ENCODE results near the gene CAMKMT. TPM values are rescaled to one million over a fixed set of nuclear protein-coding genes. Genes with fewer than 3 reads are reported as not detected.

Gene CAMKMT
- total RNA-seq, 1 experiment from 2014 or later = 17.4 TPM

GRCh38 chr2:44668336-44668735, 306.6 kb downstream of the CAMKMT start:
- no peaks in the 10 kb centered on the region for H3K79me2 ChIP-seq (ENCODE audit: insufficient read depth, low read length)
- H2BK20ac ChIP-seq (ENCODE audit: low read depth, low read length, poor library complexity, severe bottlenecking) = no peak overlapping the region
- no peak overlapping the region for H4K8ac ChIP-seq (replicated peaks; ENCODE audit: insufficient read length, low read depth, low read length)
- Mint-ChIP-seq H3K9me3 (no peaks in the 10 kb centered on the region), H3K36me3 (ENCODE audit: insufficient read depth in 1 of 3, low read depth in 3 of 3) (no peaks in the 10 kb centered on the region), H3K4me1 (peaks cover 15 to 19% of the 10 kb centered on the region in 2 experiments), H3K27ac (no peak overlapping the region), H3K27me3 (ENCODE audit: low read depth) (no peaks in the 10 kb centered on the region), H3K4me3 (no peak overlapping the region)
- H3K9ac ChIP-seq (ENCODE audit: extremely low read depth, insufficient read length, low read length) = no peak overlapping the region
- no peak overlapping the region for H2AK5ac ChIP-seq (ENCODE audit: insufficient read length, low read length)
- no peak for DNase-seq
- H3K4me1 ChIP-seq (ENCODE audit: insufficient read depth, low read length) = peaks cover 2% of the 10 kb centered on the region; the same call in 1 of the 2 replicates
- H3K18ac ChIP-seq (ENCODE audit: insufficient read length, low read depth, low read length) = no peak overlapping the region
- no CpG with 5 or more reads among the region's 5 CpGs for WGBS (ENCODE audit: extremely low coverage, insufficient read length, low lambda C conversion rate)
- H3K27ac ChIP-seq (ENCODE audit: insufficient read length, low read depth, low read length) = no peak overlapping the region
- no peak overlapping the region for H2BK120ac ChIP-seq (ENCODE audit: low read depth, low read length, poor library complexity, severe bottlenecking)
- H2BK15ac ChIP-seq (ENCODE audit: low read depth, low read length) = no peak overlapping the region
- no peaks in the 10 kb centered on the region for H3K23me2 ChIP-seq (ENCODE audit: insufficient read length, low read depth, low read length, poor library complexity, severe bottlenecking)
- TF ChIP-seq CTCF (conservative IDR thresholded peaks at IDR 0.05) = peak; percentile 80
- no peaks in the 10 kb centered on the region for H3K27me3 ChIP-seq (ENCODE audit: insufficient read depth, low read length)
- no peak overlapping the region for H3K4ac ChIP-seq (ENCODE audit: low read depth, low read length)
- H3T11ph ChIP-seq (ENCODE audit: low read length) = no peak overlapping the region
- no peaks in the 10 kb centered on the region for H4K20me1 ChIP-seq (ENCODE audit: control insufficient read depth, insufficient read depth, insufficient read length)
- no peak overlapping the region for H3K14ac ChIP-seq (ENCODE audit: insufficient read depth, low read length)
- no peak overlapping the region for H2AFZ ChIP-seq (ENCODE audit: low read length)
- H4K5ac ChIP-seq (ENCODE audit: insufficient read length, low read depth, low read length) = no peak overlapping the region
- no peaks in the 10 kb centered on the region for H3K9me3 ChIP-seq (ENCODE audit: control insufficient read depth, low read depth, low read length)
- no peak overlapping the region for H3K4me2 ChIP-seq (ENCODE audit: insufficient read depth, insufficient read length, low read length)
- H3K56ac ChIP-seq (ENCODE audit: insufficient read length, low read depth, low read length) = no peak overlapping the region
- H3K23ac ChIP-seq (ENCODE audit: insufficient read length, low read depth, low read length) = no peak overlapping the region
- H4K91ac ChIP-seq (ENCODE audit: insufficient read length, low read depth, low read length) = no peak overlapping the region
- H2BK5ac ChIP-seq (ENCODE audit: insufficient read length, low read length) = no peak overlapping the region
- no peak overlapping the region for H2BK12ac ChIP-seq (ENCODE audit: insufficient read length, low read depth, low read length)
- H3K79me1 ChIP-seq (ENCODE audit: insufficient read depth, low read depth, low read length, poor library complexity, severe bottlenecking) = no peaks in the 10 kb centered on the region

Measured in H9 (cell line).